ENCODE measurements around the gene TAS2R7.

- TF ChIP-seq POLR2A (IDR thresholded peaks at IDR 0.05; ENCODE audit: low read depth, low read length) (no peak), EZH2 (IDR thresholded peaks at IDR 0.05; ENCODE audit: borderline replicate concordance, low read depth, low read length, severe bottlenecking) (no peak), POLR2AphosphoS5 (IDR thresholded peaks at IDR 0.05; ENCODE audit: insufficient read depth, low read depth, low read length) (no peak)
Measured at GRCh38 chr12:10811883-10812536, 9.6 kb upstream of the TAS2R7 start.
